HT-29 (cell line): ENCODE data around the gene FAM110D. TPM values are rescaled to one million over a fixed set of nuclear protein-coding genes. Genes with fewer than 3 reads are reported as not detected.

Experiments used
- DNase-seq: peaks from one replicate; pipeline ENCODE4 v3.0.0-alpha.2; 2015; ENCODE audit warnings: low spot score
- total RNA-seq: library from RNA; depleted of rRNA; stranded (reverse); fragments of >200 nt; shearing (Covaris generic); gene quantifications from 2 replicates; pipeline ENCODE4 v1.2.3, GENCODE V29; 2014; rRNA removed

The FAM110D gene
- not detected in 2 replicates for total RNA-seq

GRCh38 chr1:26158908-26159742 lies at the start of gene FAM110D:
TSS of gene FAM110D (plus strand) at chr1:26159079. CDS start at chr1:26161292, 2,213 bp downstream.
- DNase-seq = no peak

GRCh38 chr1:26109229-26110164 lies 49.4 kb upstream of the FAM110D start:
- DNase-seq = no peak

- DNase-seq = peak; percentile 81
These were observed 47.9 kb upstream of the FAM110D start for GRCh38 chr1:26110731-26111529.

- DNase-seq = peak; percentile 93
These were observed 47.1 kb upstream of the FAM110D start, which contains the start of gene PDIK1L for GRCh38 chr1:26111530-26112406. TSS of gene PDIK1L (plus strand) at chr1:26111824. CDS start at chr1:26114309, 2,485 bp downstream.

GRCh38 chr1:26112407-26112775 lies 46.5 kb upstream of the FAM110D start:
- DNase-seq = no peak

- no peak for DNase-seq
These were observed 44.5 kb upstream of the FAM110D start for GRCh38 chr1:26114165-26114927.

- DNase-seq = no peak
These were observed 38.8 kb upstream of the FAM110D start for GRCh38 chr1:26119892-26120608.

GRCh38 chr1:26121854-26122773 lies 36.8 kb upstream of the FAM110D start:
- DNase-seq = peak; percentile 71

GRCh38 chr1:26122988-26123973 lies 35.6 kb upstream of the FAM110D start:
- peak; percentile 73 for DNase-seq

- DNase-seq = peak; percentile 25
These were observed 34.2 kb upstream of the FAM110D start for GRCh38 chr1:26124418-26125331.

GRCh38 chr1:26125382-26125781 lies 33.5 kb upstream of the FAM110D start:
- DNase-seq = no peak

- DNase-seq = no peak
These were observed 32.9 kb upstream of the FAM110D start for GRCh38 chr1:26125946-26126320.

- DNase-seq = peak; percentile 89
These were observed 32.4 kb upstream of the FAM110D start for GRCh38 chr1:26126321-26127084.

- DNase-seq = peak; percentile 27
These were observed 31.4 kb upstream of the FAM110D start for GRCh38 chr1:26127235-26128163.
